GM10248 (cell line): Measurements from ENCODE around the gene RESF1.

Experiments
- CTCF ChIA-PET: fragments of 300-600 bp; sonication (Branson Sonifier 250); formaldehyde crosslinking; extraction: SDS; loops from one replicate; lab custom pipeline; 2021; ENCODE audit warnings: antibody characterized with exemption; lab: Yijun Ruan, JAX
- POLR2A ChIA-PET: fragments of 350-650 bp; sonication (Branson Sonifier 250); formaldehyde crosslinking; extraction: SDS; loops from one replicate; lab custom pipeline; 2020; ENCODE audit warnings: antibody characterized with exemption; lab: Yijun Ruan, JAX
- DNase-seq: peaks from one replicate; pipeline ENCODE4 v3.0.0; 2012; ENCODE audit errors: extremely low spot score
- CTCF ChIP-seq: IDR thresholded peaks from 2 replicates; pipeline ENCODE4 v1.5.1; 2012; ENCODE audit warnings: mild to moderate bottlenecking, low read depth; ENCODE audit errors: extremely low read depth, missing control alignments, control extremely low read depth

The RESF1 gene

GRCh38 chr12:32002848-32003493 lies 43.8 kb downstream of the RESF1 start:
- ChIA-PET CTCF (interaction anchor here (1.6 to 1.7 kb wide), 2 partner anchors 20 to 58 kb away, joined by 4 to 6 read pairs; no protein-coding TSS in a partner anchor), POLR2A (no interaction called here)
- DNase-seq, result no peak
- TF ChIP-seq CTCF, result no peak

- DNase-seq, result no peak
- CTCF ChIA-PET, result interaction anchor here (1.6 to 1.7 kb wide), 3 partner anchors 19 to 57 kb away, joined by 4 to 6 read pairs (median 5); no protein-coding TSS in a partner anchor
- TF ChIP-seq CTCF, result no peak
- POLR2A ChIA-PET, result no interaction called here
These were observed 44.4 kb downstream of the RESF1 start for GRCh38 chr12:32003654-32004053.

GRCh38 chr12:32005496-32006125 lies 46.4 kb downstream of the RESF1 start:
- no peak for TF ChIP-seq CTCF
- DNase-seq, result no peak
- POLR2A ChIA-PET, result no interaction called here
- CTCF ChIA-PET, result no interaction called here
